Globus pallidus (tissue), 1 donor: ENCODE measurements around the gene LIN54.
"Not testable (repeated sequence)": the region's sequence is repeated elsewhere in the genome, so short reads cannot be mapped to it uniquely, and the experiment has no call there.

ENCODE experiments used
- DNase-seq: peaks from one replicate; pipeline ENCODE4 v3.0.0-alpha.2; 2015; ENCODE audit warnings: low spot score

Gene LIN54

GRCh38 chr4:83010522-83011318 lies at the start of gene LIN54:
TSS of gene LIN54 (minus strand) at chr4:83010823. CDS start at chr4:82984844, 25,979 bp downstream.
- peak; percentile 74 for DNase-seq

GRCh38 chr4:83054928-83055327 lies 44.3 kb upstream of the LIN54 start:
- DNase-seq = no peak

GRCh38 chr4:83048781-83049180 lies 38.2 kb upstream of the LIN54 start:
- DNase-seq = not testable (repeated sequence)

- DNase-seq = no peak
These were observed 36.3 kb upstream of the LIN54 start for GRCh38 chr4:83046693-83047473.

- DNase-seq = no peak
These were observed 33.3 kb upstream of the LIN54 start for GRCh38 chr4:83043801-83044407.

- not testable (repeated sequence) for DNase-seq
These were observed 32.5 kb upstream of the LIN54 start for GRCh38 chr4:83043157-83043556.

GRCh38 chr4:83040269-83040668 lies 29.6 kb upstream of the LIN54 start:
- no peak for DNase-seq

GRCh38 chr4:83036991-83037665 lies 26.5 kb upstream of the LIN54 start:
- DNase-seq = no peak

GRCh38 chr4:83034630-83035494 lies 24.2 kb upstream of the LIN54 start, which contains the start of gene COPS4:
TSS of gene COPS4 (plus strand) at chr4:83035183. CDS start at chr4:83035225, 42 bp downstream.
- peak; percentile 100 for DNase-seq

- DNase-seq = no peak
These were observed 19.1 kb upstream of the LIN54 start for GRCh38 chr4:83029688-83030087.

- no peak for DNase-seq
These were observed 18.4 kb upstream of the LIN54 start for GRCh38 chr4:83028976-83029375.

GRCh38 chr4:83025563-83025962 lies 14.9 kb upstream of the LIN54 start:
- DNase-seq = no peak

GRCh38 chr4:83024233-83024632 lies 13.6 kb upstream of the LIN54 start:
- DNase-seq = no peak

- not testable (repeated sequence) for DNase-seq
These were observed 13.0 kb upstream of the LIN54 start for GRCh38 chr4:83023599-83023998.

GRCh38 chr4:83022724-83023450 lies 12.3 kb upstream of the LIN54 start:
- DNase-seq = no peak

GRCh38 chr4:83019794-83020494 lies 9.3 kb upstream of the LIN54 start:
- DNase-seq = no peak

- DNase-seq = no peak
These were observed 3.3 kb upstream of the LIN54 start for GRCh38 chr4:83013902-83014301.

GRCh38 chr4:83013420-83013867 lies 2.8 kb upstream of the LIN54 start:
- DNase-seq = no peak

GRCh38 chr4:83012687-83013419 lies 2.2 kb upstream of the LIN54 start:
- peak; percentile 98 for DNase-seq
